GM12874 (cell line): ENCODE data around the gene OFD1.

Experiments
- TF ChIP-seq, protein P1 (sequence below): IDR thresholded peaks from 2 replicates; pipeline ENCODE4 v1.5.1; 2011; ENCODE audit warnings: low read depth, mild to moderate bottlenecking, control low read depth, low read length, moderate library complexity; ENCODE audit not compliant: insufficient read depth

OFD1 gene

DNA sequence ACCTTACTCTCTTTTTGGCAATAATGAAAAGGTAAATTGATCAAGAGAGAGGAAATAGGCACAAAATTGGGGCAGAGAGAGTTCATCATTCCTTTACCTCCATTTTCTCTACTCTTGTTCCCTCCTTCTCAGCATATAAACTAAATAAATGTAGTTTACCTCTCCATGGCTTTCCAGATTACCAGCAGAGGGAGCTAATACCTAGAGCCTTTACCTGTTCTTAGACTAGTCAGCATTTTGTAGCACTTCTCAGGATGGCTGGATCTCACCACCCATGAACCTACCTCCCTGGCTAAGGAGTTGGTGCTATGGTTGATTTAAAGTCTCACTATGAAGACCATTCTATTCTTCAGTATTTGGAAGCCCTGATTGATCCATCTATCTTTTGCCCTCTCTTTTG is 15.7 kb downstream of the OFD1 start:
- TF ChIP-seq, protein P1, sequence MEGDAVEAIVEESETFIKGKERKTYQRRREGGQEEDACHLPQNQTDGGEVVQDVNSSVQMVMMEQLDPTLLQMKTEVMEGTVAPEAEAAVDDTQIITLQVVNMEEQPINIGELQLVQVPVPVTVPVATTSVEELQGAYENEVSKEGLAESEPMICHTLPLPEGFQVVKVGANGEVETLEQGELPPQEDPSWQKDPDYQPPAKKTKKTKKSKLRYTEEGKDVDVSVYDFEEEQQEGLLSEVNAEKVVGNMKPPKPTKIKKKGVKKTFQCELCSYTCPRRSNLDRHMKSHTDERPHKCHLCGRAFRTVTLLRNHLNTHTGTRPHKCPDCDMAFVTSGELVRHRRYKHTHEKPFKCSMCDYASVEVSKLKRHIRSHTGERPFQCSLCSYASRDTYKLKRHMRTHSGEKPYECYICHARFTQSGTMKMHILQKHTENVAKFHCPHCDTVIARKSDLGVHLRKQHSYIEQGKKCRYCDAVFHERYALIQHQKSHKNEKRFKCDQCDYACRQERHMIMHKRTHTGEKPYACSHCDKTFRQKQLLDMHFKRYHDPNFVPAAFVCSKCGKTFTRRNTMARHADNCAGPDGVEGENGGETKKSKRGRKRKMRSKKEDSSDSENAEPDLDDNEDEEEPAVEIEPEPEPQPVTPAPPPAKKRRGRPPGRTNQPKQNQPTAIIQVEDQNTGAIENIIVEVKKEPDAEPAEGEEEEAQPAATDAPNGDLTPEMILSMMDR = peak; percentile 28; the same call in 1 of the 2 replicates

DNA sequence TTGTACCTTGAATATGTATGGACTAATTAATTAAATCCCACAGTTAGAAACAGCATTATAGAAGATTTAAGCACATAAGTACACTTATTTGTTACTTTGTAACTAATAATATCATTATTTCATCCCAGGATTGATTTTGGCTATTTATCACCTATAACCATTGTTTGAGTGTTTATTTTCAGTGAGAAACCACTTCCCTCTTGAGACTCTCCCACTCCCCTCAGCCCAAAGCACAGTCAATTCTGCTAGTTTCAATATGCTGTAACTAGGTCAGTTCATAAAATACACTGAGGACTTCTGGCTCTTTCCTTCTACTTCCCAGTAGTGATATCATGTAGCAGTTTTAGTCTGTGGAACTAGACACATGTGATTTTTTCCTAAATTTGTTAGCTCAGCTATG is 16.3 kb downstream of the OFD1 start:
- TF ChIP-seq, protein P1 = no peak

DNA sequence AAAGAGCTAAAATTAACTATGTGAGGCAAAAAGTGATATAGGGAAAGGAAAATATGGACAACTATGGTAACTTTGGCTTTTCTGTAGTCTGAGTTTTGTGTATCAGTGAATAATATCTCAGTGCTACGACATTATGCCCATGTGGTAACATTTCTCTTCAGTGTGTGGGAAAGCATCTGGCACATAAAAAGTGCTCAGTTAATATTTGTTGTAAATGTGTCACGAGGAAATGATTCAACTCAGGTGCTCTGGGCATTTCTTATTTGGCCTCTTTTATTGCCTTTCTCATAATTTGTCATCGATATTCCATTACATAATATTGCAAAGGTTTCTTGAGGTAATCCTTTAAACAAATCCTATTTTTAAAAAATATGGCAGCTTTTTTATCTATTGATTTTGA is 17.6 kb downstream of the OFD1 start:
- TF ChIP-seq, protein P1 = no peak

DNA sequence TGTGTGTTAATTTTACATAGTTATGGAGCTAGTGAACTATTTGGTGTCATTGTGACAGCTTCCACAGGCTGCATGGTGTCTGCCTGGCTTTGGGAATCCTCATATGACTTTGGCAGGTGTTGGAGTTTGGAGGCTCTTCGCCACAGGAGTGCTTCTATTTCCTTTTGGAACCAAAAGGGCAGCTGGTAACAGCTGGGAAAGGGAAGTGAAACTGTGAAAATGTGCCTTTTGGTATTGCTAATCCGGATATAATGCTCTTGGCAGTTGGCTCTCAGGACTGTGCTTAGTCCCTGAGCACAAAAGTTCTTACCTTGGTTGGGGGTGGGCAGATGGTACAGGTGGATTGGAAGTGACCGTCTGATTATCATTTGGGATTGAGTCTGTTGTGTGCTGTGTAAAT is 18.1 kb downstream of the OFD1 start:
- TF ChIP-seq, protein P1 = no peak

DNA sequence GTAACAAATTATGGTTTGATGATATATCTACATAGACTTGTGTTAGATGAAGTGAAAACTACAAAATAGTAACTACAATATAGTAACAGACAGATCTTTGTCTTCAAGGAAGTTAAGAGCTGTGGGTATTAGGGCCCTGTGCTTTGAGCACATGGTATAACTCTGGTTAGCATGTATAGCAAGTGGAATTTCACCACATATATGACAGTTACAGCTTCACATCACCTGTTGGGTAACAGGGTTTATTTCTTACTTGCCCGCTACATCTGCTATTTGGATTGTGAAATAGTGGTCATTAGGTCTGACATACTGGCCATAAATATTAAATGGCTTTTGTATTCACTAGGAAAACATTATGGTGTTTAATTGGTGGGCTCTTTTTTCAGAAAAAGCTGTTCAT is 20.2 kb downstream of the OFD1 start:
- TF ChIP-seq, protein P1 = no peak

DNA sequence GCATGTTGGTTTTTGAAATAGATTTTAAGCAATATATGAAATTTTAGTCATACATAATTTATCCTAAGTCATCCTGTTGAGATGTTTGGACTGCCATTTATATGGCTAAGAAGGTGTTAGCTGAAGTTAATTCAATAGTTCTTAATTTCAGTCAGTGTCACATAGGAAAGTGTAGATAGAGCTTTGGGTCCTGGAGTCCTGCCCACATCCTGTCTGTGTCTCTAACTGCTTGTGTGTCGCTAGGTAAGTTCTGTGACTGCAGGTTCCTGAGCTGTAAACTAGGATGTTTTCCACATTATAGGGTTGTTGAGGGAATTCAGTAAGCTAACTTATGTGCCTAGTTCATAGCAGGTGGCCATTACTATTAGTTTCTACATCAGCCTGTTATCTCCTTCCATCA is 20.7 kb downstream of the OFD1 start:
- TF ChIP-seq, protein P1 = no peak

DNA sequence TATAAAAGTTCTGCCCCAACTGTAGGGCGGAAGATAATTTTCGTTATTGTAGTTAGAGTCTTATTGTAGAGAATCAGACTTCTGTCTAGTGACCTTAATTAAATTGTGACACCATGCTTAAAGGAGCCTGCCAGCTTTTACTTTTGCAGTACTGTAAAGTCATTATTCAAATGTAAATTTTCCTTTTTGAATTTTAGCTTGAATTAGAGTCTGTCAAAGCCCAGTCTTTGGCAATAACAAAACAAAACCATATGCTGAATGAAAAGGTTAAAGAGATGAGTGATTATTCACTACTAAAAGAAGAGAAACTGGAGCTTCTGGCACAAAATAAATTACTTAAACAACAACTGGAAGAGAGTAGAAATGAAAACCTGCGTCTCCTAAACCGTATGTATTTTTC is 21.8 kb downstream of the OFD1 start:
- TF ChIP-seq, protein P1 = no peak
